NAMALWA (cell line): ENCODE measurements around the gene USP31.
"Not testable (repeated sequence)": the region's sequence is repeated elsewhere in the genome, so short reads cannot be mapped to it uniquely, and the experiment has no call there.

Source experiments
- DNase-seq: peaks from one replicate; pipeline ENCODE4 v3.0.0-alpha.2; 2015; ENCODE audit warnings: low spot score

USP31 gene

GRCh38 chr16:23158114-23158513 lies 8.9 kb upstream of the USP31 start:
- no peak for DNase-seq

DNA sequence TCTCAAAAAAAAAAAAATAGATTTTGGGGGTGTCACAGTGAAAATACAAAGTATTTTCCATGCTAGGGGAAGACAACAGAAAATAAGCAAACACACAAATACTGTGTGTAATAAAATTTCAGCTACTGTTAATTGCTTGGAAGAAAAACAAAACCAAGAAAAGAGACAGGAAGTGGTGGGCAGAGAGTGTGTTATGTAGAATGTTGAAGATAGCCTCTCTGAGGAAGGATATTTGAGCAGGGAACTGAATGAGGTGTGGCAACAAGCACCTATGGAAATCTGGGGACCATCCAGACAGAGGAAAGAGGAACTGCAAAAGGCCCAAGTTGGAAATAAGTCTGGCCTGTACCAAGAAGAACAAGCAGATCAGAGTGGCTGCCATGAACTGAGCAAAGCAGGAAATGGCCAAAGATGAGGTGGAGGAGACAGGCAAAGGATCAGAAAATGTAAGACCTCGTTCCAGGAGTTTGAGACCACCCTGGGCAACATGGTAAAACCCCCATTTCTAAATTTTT lies 7.8 kb upstream of the USP31 start:
- DNase-seq = no peak

DNA sequence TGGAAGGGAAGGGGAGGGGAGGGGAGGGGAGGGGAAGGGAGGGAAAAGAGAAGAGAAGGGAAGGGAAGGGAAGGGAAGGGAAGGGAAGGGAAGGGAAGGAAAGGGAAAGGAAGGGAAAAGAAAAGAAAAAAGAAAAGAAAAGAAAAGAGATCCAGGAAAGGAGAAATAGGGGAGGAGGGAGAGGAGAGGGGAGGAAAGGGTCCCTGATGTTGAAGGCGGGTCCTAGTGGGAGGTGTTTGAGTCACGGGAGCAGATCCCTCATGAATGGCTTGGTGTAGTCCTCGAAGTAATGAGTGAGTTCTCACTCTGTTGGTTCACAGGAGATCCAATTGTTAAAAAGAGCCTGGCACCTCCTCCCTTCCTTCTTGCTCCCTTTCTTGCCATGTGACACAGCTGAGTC lies 6.9 kb upstream of the USP31 start:
- DNase-seq = no peak

GRCh38 chr16:23155445-23156049 lies 6.3 kb upstream of the USP31 start:
- peak; percentile 27 for DNase-seq

GRCh38 chr16:23152386-23153178 lies 3.3 kb upstream of the USP31 start:
- no peak for DNase-seq

DNA sequence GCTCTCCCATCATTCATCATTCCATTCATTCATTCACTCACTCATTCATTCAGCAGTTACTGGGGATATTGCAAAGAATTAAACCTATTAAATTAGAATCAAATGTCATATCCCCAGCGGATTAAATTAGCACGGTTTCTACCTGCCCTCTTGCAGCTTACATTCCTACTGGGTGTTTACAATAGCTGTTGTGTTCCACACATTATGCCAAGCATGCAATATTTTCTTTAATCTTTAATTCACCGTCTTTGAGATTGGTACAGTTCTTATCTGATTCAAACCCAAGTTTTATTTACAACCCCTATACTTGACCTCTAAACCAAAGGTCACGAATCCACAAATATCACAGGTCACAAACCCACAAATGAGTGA lies 727 bp upstream of the USP31 start:
- DNase-seq = no peak

- peak; percentile 65 for DNase-seq
Observed at GRCh38 chr16:23148513-23149266, 562 bp downstream of the USP31 start.

GRCh38 chr16:23148166-23148512 lies 1.1 kb downstream of the USP31 start:
- no peak for DNase-seq

DNA sequence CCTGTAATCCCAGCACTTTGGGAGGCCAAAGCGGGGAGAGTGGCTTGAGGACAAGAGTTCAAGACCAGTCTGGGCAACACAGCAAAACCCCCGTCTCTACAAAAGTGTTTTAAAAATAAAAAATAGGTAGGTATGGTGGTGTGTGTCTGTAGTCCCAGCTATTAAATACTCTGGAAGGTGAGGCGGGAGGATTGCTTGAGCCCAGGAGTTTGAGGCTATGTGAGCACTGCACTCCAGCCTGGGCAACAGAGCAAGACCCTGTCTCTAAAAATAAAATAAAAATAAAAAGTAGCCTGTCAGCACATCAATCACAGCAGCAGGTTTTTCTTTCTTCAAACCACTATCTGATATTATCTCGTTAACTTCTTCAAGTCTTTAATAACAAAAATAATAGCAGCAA lies 1.6 kb downstream of the USP31 start:
- no peak for DNase-seq

GRCh38 chr16:23146877-23147601 lies 2.2 kb downstream of the USP31 start:
- DNase-seq = no peak

GRCh38 chr16:23145608-23146007 lies 3.6 kb downstream of the USP31 start:
- no peak for DNase-seq

- no peak for DNase-seq
Observed at GRCh38 chr16:23145186-23145585, 4.1 kb downstream of the USP31 start.

- DNase-seq = not testable (repeated sequence)
Observed at GRCh38 chr16:23144393-23144792, 4.9 kb downstream of the USP31 start.

DNA sequence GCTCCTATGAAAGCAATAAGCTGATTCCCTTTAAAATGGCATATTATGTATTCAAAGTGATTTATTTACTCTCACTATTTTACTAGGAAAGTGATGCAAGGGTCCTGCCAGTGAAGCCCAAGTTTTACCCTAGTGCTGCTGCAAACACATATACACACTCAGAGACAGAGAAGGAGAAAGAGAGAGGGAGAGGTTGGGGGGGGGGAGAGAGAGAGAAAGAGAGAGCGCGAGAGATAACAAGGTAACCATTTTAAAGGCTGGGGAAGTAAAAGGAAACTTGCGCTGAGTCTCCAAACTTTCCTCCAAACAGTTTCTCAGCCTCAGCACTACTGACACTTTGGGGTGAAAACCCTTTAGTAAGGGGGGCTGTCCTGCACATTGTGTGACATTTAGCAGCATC lies 5.9 kb downstream of the USP31 start:
- no peak for DNase-seq

DNA sequence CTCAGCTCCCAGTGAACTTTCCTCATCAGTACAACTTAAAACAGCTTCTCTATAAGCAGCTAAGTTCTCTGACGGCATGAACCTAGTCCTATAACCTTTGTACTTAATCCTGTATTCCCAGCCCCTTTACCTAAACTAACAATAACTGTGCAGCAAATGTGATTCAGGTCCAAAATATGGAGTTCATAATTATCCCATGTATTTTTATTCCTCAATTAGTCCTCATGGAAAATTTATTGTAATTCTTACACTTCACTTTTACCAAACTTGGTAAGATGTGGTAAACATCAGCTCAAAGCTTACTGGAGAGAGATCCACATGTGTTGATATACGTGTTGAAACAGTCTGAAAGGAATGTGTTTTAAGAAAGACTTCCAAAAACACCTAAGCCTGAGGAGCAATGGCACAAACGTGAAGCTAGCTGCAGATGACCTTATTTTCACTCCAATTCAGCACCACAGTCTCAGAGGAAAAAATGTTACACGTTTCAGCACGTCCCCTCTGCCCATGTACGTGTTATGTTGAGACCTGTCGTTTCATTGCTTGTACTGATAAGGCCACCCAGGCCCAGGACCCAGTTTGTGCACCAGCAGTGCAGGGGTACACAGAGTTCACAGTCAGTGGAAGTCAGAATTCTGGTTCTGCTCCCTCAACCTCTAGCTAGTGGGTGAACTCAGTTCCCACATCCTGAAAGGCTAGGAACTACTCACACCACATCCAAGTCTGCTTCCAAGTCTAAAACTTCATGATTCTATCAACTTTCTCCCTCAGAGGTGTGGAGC lies 7.1 kb downstream of the USP31 start:
- no peak for DNase-seq

- no peak for DNase-seq
Observed at GRCh38 chr16:23141500-23141899, 7.8 kb downstream of the USP31 start.

DNA sequence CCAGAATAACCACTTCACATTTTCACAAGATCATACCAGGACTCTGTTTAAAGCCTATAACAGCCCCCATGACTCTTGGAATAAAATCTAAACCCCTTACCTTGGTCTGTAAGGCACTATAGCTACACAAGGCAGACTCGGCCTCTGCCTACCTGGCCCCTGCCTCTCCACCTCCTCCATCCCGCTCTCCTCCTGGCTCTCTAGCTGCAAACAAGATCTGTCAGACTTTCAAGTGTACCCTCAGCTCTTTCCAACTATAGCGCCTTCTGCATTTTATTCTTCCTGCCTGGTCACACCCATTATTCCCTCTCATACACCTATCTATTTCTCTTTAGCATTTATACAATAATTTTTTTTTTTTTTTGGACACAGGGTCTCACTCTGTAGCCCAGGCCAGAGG lies 8.2 kb downstream of the USP31 start:
- no peak for DNase-seq

DNA sequence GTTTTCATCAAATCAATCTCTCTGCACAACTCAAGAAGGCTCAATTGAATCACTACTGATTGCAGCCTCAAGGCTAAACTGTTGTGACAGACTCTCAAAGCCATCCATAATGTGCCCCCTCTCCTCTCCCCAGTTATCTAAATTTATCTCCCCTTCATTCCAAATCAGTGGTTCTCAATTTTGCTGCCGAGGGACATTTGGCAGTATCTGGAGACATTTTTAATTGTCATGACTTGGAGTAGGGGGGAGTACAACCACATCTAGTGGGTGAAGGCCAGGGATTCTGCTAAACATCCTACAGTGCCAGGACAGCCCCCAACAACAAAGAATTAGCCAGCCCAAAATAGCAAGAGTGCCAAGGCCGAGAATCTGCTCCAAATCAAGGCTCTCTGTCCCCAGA lies 9.1 kb downstream of the USP31 start:
- DNase-seq = no peak

GRCh38 chr16:23137818-23138217 lies 11.4 kb downstream of the USP31 start:
- no peak for DNase-seq

GRCh38 chr16:23137256-23137655 lies 12.0 kb downstream of the USP31 start:
- DNase-seq = no peak

DNA sequence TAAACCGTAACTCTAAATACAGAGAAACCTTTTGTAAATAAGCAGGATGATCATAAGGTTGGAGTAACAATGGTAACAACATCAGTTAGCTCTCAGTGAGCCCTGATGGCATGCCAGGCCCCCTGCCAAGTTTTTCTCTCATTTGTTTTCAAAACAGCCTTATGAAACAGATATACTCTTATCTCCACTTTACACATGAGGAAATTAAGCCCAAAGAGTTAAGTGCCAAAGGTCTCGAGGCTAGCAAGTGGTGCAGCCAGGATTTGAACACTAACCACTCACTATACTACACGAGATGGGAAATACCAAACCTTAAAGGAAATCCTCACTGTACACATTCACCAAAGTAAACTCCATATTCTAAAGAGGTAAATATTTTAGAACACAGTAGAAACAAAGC lies 15.0 kb downstream of the USP31 start:
- DNase-seq = no peak
